ENCODE measurements around the gene TOR1B.
A peak's percentile ranks its signal among the peaks of the same experiment; 100 is the strongest.

Gene TOR1B

DNA sequence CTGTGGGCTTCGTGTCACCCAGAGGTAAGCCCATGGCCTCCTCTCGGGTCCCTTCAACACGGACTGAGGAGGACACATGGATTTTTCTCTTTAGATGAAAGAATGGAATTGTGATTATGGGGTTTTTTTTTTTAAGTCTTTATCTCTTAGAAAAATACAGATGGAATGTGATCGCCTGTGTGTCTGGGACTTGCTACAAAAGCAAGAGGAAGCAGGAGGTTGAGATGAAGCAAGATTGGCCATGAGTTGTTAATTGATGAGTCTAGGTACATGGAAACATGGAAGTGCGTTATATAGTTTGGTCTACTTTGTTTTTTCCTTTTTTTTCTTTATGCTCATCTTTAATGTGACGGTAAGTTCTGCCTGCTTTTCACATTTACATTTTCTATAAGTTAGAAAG lies 46.9 kb downstream of the TOR1B start:
- Histone ChIP-seq H3K4me3 (ENCODE audit: low read depth, low read length) (no peak overlapping the region), H3K4me1 (ENCODE audit: control insufficient read depth, insufficient read depth, low read length) (no peaks in the 10 kb centered on the region)

DNA sequence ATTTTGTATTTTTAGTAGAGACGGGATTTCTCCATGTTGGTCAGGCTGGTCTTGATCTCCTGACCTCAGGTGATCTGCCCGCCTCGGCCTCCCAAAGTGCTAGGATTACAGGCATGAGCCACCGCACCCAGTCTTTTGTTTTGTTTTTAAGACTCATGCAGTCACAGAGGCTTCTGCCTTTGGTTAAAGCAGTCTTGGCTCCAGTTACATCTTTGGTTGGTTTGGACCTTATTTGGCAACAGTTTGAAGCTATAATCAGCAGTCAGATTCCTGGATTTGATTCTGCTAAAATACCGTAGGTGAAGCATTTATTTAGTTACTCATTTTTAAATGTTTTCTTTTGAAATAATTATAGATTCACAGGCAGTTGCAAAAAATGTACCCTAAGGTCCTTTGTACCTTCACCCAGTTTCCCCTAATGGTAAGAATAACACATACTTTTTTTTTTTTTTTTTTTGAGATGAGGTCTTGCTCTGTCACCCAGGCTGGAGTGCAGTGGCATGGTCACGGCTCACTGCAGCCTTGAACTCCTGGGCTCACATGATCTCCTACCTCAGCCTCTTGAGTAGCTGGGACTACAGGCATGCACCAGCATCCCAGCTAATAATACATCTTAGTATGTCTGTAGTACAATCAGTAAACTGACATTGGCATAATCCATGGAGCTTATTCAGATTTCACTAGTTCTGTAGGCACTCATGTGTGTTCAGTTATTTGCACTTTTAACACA lies 48.0 kb downstream of the TOR1B start:
- Histone ChIP-seq H3K9me3 (ENCODE audit: control insufficient read depth, insufficient read depth, low read depth, low read length) (no peaks in the 10 kb centered on the region), H3K4me3 (ENCODE audit: low read depth, low read length) (no peak overlapping the region), H3K27ac (ENCODE audit: extremely low read depth, low read depth, low read length) (no peak overlapping the region), H3K36me3 (ENCODE audit: control insufficient read depth in 2 of 2, insufficient read depth in 1 of 2, low read length in 2 of 2) (peaks cover 0 to 40% of the 10 kb centered on the region in 2 experiments; a peak in 2 of 3 replicates), H3K4me1 (ENCODE audit: control insufficient read depth, insufficient read depth, low read length) (no peaks in the 10 kb centered on the region)
- CTCF ChIA-PET, result interaction anchor here (0.6 to 1.1 kb wide), 3 partner anchors 34 to 475 kb away, joined by 3 read pairs; no protein-coding TSS in a partner anchor
- POLR2A ChIA-PET, result interaction anchor here (0.7 kb wide), 1 partner anchor 30 kb away, joined by 5 read pairs; no protein-coding TSS in a partner anchor
- TF ChIP-seq ZNF529 (tag by site-specific recombination; IDR thresholded peaks at IDR 0.05; ENCODE audit: insufficient replicate concordance), result peak; percentile 76
- TF ChIP-seq, protein P1, sequence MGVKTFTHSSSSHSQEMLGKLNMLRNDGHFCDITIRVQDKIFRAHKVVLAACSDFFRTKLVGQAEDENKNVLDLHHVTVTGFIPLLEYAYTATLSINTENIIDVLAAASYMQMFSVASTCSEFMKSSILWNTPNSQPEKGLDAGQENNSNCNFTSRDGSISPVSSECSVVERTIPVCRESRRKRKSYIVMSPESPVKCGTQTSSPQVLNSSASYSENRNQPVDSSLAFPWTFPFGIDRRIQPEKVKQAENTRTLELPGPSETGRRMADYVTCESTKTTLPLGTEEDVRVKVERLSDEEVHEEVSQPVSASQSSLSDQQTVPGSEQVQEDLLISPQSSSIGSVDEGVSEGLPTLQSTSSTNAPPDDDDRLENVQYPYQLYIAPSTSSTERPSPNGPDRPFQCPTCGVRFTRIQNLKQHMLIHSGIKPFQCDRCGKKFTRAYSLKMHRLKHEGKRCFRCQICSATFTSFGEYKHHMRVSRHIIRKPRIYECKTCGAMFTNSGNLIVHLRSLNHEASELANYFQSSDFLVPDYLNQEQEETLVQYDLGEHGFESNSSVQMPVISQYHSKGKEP (tag by site-specific recombination; IDR thresholded peaks at IDR 0.05), result no peak

More for the DNA sequence above, 46.9 kb downstream of the TOR1B start:
- H3K36me3 ChIP-seq (ENCODE audit: control insufficient read depth in 2 of 2, insufficient read depth in 1 of 2, low read length in 2 of 2), result peaks cover 0 to 34% of the 10 kb centered on the region in 2 experiments; a peak in 2 of 3 replicates
- ChIA-PET POLR2A (interaction anchor here (1.5 kb wide), 1 partner anchor 10 kb away, joined by 3 read pairs; no protein-coding TSS in a partner anchor), CTCF (no interaction called here)
- TF ChIP-seq ZNF114 (tag by site-specific recombination; IDR thresholded peaks at IDR 0.05), result no peak
- TF ChIP-seq ZSCAN30 (tag by site-specific recombination; IDR thresholded peaks at IDR 0.05), result no peak
- H3K27ac ChIP-seq (ENCODE audit: extremely low read depth, low read depth, low read length), result no peak overlapping the region
- H3K9me3 ChIP-seq (ENCODE audit: control insufficient read depth, insufficient read depth, low read depth, low read length), result no peaks in the 10 kb centered on the region

DNA sequence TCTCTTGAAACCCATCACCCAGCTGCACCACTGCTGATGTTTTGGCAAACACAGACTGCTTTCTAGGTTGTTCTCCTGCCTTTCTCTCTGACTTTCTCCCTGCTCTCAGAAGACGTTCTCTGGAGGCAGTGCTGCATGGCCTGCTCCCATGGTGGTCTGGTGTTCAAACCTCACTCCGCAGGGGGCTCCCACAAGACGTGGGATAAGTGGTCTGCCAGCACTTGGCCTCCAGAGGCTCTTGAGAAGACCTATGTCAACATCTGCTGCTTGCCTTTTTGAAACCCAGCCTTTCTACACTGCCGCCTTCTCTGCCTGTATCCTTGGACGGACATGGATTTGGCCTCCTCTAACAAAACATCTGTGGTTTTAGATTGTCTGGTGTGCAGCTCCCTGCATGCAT lies 48.8 kb downstream of the TOR1B start:
- Histone ChIP-seq H3K36me3 (ENCODE audit: control insufficient read depth in 2 of 2, insufficient read depth in 1 of 2, low read length in 2 of 2) (peaks cover 0 to 43% of the 10 kb centered on the region in 2 experiments; a peak in 2 of 3 replicates), H3K4me3 (ENCODE audit: low read depth, low read length) (no peak overlapping the region), H3K9me3 (ENCODE audit: control insufficient read depth, insufficient read depth, low read depth, low read length) (no peaks in the 10 kb centered on the region), H3K27ac (ENCODE audit: extremely low read depth, low read depth, low read length) (no peak overlapping the region), H3K4me1 (ENCODE audit: control insufficient read depth, insufficient read depth, low read length) (no peaks in the 10 kb centered on the region)
- ChIA-PET CTCF (no interaction called here), POLR2A (no interaction called here)
- TF ChIP-seq ZNF830 (tag by site-specific recombination; IDR thresholded peaks at IDR 0.05; ENCODE audit: low read depth) (no peak), SP7 (tag by site-specific recombination; IDR thresholded peaks at IDR 0.05) (no peak), ZXDB (tag by site-specific recombination; IDR thresholded peaks at IDR 0.05) (no peak), ZNF629 (tag by site-specific recombination; IDR thresholded peaks at IDR 0.05) (no peak), ZIC2 (tag by site-specific recombination; IDR thresholded peaks at IDR 0.05) (peak; percentile 48)
- TF ChIP-seq, protein P2, sequence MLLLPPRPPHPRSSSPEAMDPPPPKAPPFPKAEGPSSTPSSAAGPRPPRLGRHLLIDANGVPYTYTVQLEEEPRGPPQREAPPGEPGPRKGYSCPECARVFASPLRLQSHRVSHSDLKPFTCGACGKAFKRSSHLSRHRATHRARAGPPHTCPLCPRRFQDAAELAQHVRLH (tag by site-specific recombination; IDR thresholded peaks at IDR 0.05), result no peak

DNA sequence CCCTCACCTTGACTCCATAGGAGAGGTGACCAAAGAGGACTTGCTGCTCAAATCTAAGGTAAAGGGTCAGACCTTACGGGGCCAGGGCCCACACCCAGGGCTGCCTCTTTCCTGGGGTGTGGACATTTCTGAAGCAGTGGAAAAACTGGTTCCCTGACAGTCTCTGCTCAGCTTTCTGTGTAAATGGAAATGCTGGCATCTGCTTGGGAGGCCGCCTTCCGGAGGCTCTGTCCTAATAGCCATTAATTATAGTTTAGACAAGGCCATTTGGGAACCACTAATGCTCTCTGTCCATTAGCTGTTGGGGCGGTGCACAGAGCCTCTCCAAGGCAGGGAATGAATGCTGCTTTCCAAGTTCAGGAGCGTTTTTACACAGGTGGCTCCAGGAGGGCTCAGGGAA lies 49.6 kb downstream of the TOR1B start:
- POLR2A ChIA-PET, result no interaction called here
- peaks cover 0 to 47% of the 10 kb centered on the region in 2 experiments; a peak in 2 of 3 replicates for H3K36me3 ChIP-seq (ENCODE audit: control insufficient read depth in 2 of 2, insufficient read depth in 1 of 2, low read length in 2 of 2)
- no peak overlapping the region for H3K27ac ChIP-seq (ENCODE audit: extremely low read depth, low read depth, low read length)
- CTCF ChIA-PET, result interaction anchor here (0.7 kb wide), 1 partner anchor 463 kb away, joined by 3 read pairs; no protein-coding TSS in a partner anchor
- no peak overlapping the region for H3K4me3 ChIP-seq (ENCODE audit: low read depth, low read length)
- no peaks in the 10 kb centered on the region for H3K4me1 ChIP-seq (ENCODE audit: control insufficient read depth, insufficient read depth, low read length)
- H3K9me3 ChIP-seq (ENCODE audit: control insufficient read depth, insufficient read depth, low read depth, low read length), result no peaks in the 10 kb centered on the region
- TF ChIP-seq, protein P3, sequence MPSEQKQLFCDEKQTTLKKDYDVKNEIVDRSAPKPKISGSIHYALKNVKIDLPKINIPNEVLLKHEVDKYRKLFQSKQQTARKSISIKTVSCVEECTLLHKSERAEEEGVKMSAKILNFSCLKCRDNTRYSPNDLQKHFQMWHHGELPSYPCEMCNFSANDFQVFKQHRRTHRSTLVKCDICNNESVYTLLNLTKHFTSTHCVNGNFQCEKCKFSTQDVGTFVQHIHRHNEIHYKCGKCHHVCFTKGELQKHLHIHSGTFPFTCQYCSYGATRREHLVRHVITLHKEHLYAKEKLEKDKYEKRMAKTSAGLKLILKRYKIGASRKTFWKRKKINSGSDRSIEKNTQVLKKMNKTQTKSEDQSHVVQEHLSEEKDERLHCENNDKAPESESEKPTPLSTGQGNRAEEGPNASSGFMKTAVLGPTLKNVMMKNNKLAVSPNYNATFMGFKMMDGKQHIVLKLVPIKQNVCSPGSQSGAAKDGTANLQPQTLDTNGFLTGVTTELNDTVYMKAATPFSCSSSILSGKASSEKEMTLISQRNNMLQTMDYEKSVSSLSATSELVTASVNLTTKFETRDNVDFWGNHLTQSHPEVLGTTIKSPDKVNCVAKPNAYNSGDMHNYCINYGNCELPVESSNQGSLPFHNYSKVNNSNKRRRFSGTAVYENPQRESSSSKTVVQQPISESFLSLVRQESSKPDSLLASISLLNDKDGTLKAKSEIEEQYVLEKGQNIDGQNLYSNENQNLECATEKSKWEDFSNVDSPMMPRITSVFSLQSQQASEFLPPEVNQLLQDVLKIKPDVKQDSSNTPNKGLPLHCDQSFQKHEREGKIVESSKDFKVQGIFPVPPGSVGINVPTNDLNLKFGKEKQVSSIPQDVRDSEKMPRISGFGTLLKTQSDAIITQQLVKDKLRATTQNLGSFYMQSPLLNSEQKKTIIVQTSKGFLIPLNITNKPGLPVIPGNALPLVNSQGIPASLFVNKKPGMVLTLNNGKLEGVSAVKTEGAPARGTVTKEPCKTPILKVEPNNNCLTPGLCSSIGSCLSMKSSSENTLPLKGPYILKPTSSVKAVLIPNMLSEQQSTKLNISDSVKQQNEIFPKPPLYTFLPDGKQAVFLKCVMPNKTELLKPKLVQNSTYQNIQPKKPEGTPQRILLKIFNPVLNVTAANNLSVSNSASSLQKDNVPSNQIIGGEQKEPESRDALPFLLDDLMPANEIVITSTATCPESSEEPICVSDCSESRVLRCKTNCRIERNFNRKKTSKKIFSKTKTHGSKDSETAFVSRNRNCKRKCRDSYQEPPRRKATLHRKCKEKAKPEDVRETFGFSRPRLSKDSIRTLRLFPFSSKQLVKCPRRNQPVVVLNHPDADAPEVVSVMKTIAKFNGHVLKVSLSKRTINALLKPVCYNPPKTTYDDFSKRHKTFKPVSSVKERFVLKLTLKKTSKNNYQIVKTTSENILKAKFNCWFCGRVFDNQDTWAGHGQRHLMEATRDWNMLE (tag by site-specific recombination; conservative IDR thresholded peaks at IDR 0.05; ENCODE audit: low read depth), result no peak
- no peak for TF ChIP-seq ZNF830 (tag by site-specific recombination; IDR thresholded peaks at IDR 0.05; ENCODE audit: low read depth)
- TF ChIP-seq, protein P4, sequence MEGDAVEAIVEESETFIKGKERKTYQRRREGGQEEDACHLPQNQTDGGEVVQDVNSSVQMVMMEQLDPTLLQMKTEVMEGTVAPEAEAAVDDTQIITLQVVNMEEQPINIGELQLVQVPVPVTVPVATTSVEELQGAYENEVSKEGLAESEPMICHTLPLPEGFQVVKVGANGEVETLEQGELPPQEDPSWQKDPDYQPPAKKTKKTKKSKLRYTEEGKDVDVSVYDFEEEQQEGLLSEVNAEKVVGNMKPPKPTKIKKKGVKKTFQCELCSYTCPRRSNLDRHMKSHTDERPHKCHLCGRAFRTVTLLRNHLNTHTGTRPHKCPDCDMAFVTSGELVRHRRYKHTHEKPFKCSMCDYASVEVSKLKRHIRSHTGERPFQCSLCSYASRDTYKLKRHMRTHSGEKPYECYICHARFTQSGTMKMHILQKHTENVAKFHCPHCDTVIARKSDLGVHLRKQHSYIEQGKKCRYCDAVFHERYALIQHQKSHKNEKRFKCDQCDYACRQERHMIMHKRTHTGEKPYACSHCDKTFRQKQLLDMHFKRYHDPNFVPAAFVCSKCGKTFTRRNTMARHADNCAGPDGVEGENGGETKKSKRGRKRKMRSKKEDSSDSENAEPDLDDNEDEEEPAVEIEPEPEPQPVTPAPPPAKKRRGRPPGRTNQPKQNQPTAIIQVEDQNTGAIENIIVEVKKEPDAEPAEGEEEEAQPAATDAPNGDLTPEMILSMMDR (tag by site-specific recombination; IDR thresholded peaks at IDR 0.05), result no peak
- TF ChIP-seq ZBTB1 (tag by site-specific recombination; IDR thresholded peaks at IDR 0.05), result no peak
- TF ChIP-seq SP7 (tag by site-specific recombination; IDR thresholded peaks at IDR 0.05), result no peak
- TF ChIP-seq ZFP41 (tag by site-specific recombination; IDR thresholded peaks at IDR 0.05; ENCODE audit: borderline replicate concordance), result no peak
- TF ChIP-seq ZNF112 (tag by site-specific recombination; IDR thresholded peaks at IDR 0.05), result no peak
- no peak for TF ChIP-seq ZNF624 (tag by site-specific recombination; IDR thresholded peaks at IDR 0.05)
- TF ChIP-seq ZNF214 (tag by site-specific recombination; IDR thresholded peaks at IDR 0.05; ENCODE audit: borderline replicate concordance), result no peak
- no peak for TF ChIP-seq GLI4 (tag by site-specific recombination; IDR thresholded peaks at IDR 0.05)
